22Rv1 (cell line): ENCODE data around the gene UGT1A5.

ENCODE experiments used
- H3K27ac ChIP-seq: fragments of 450-650 bp; 2 replicates; pipeline ENCODE4 v1.5.1; 2017
- CTCF ChIP-seq: fragments of 450-650 bp; IDR thresholded peaks from 2 replicates; pipeline ENCODE4 v1.5.1; 2017; ENCODE audit warnings: mild to moderate bottlenecking
- ZFX ChIP-seq: fragments of 450-650 bp; IDR thresholded peaks from 2 replicates; pipeline ENCODE4 v1.6.1; 2017; ENCODE audit warnings: antibody characterized with exemption, borderline replicate concordance

UGT1A5 gene

GRCh38 chr2:233706720-233707119, 6.0 kb upstream of the UGT1A5 start:
- H3K27ac ChIP-seq = no peak overlapping the region
- TF ChIP-seq CTCF (no peak), ZFX (no peak)

GRCh38 chr2:233707940-233708644, 4.6 kb upstream of the UGT1A5 start:
- H3K27ac ChIP-seq = no peak overlapping the region
- TF ChIP-seq CTCF = no peak
- no peak for TF ChIP-seq ZFX

GRCh38 chr2:233708942-233709341, 3.8 kb upstream of the UGT1A5 start:
- TF ChIP-seq CTCF = no peak
- no peak for TF ChIP-seq ZFX
- no peak overlapping the region for H3K27ac ChIP-seq

GRCh38 chr2:233711312-233712008, 1.2 kb upstream of the UGT1A5 start:
- TF ChIP-seq CTCF = peak; percentile 96
- no peak for TF ChIP-seq ZFX
- H3K27ac ChIP-seq = no peak overlapping the region

GRCh38 chr2:233713262-233713615, 532 bp downstream of the UGT1A5 start:
- no peak for TF ChIP-seq CTCF
- TF ChIP-seq ZFX = no peak
- H3K27ac ChIP-seq = no peak overlapping the region

- H3K27ac ChIP-seq = no peak overlapping the region
- TF ChIP-seq ZFX = no peak
- no peak for TF ChIP-seq CTCF
Observed at GRCh38 chr2:233714121-233714520, 1.4 kb downstream of the UGT1A5 start.

- no peak for TF ChIP-seq ZFX
- TF ChIP-seq CTCF = no peak
- no peak within 1 kb of the TSS for H3K27ac ChIP-seq
Observed at GRCh38 chr2:233718552-233718951, 5.8 kb downstream of the UGT1A5 start, which contains the start of gene UGT1A4. Gene UGT1A4, plus strand, starts transcription at chr2:233718736. Its CDS starts 85 bp downstream, at chr2:233718821.
